GM21825 (cell line): ENCODE measurements around the gene ETFA.

Experiments used
- ATAC-seq: cut with Tn5 transposase; IDR thresholded peaks from one replicate; pipeline ENCODE4 v1.9.1; 2021; ENCODE audit warnings: mild to moderate bottlenecking, moderate library complexity; ENCODE audit not compliant: unreplicated experiment

ETFA gene

DNA sequence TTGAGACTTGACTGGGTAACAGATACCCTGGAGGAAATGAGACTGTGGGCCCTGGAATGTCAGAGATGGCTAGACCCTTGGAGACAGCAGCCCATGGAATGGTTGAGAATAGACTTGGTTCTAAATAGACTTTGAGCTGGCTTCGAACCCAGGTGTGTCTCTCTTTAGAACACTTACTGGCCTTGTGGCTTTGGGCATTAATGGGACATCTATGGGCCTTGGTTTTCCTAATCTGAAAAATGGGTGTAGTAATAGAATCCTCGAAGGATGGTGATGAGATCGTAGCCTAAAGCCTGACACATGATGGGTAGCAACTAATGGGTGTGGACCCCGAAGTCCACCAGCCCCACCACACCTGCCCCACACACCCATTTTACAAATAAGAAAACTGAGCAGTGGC lies 132.2 kb downstream of the ETFA start:
- ATAC-seq, result no peak

DNA sequence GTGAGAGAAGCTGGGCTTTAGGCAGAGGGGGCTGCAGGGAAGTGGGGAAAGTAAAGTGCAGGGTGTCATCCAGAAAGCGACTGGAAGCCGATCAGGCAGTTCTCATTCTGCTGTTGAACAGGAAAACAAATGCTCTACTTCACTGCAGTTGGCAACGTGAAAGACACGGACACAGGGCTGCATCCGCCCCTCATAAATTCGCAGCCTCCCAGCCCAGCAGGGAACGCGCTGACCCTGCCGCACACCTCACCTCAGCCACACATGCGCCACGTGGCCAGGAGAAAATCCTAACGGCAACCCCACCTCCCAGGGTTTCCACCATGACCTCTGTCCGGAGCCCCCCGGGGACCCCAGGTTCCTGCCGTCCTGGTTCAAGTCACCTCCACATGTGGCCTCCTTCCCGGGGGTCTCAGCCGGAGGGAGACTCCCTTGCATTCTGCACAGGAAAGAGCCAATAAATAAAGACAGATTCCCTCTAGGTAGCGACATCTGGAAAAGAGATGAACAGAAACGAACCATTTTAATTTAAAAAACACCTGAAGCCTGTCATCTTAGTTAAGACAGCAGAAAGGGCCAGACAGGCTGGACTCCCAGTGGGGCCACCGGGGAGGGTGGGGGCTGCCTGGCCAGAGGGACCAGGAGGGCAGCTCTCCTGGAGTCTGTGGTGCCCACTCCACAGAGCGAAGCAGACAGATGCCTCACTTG lies 132.8 kb downstream of the ETFA start:
- ATAC-seq, result no peak

- no peak for ATAC-seq
Observed at GRCh38 chr15:76177491-76178040, 133.7 kb downstream of the ETFA start.

GRCh38 chr15:76176487-76177085 lies 134.7 kb downstream of the ETFA start:
- no peak for ATAC-seq

DNA sequence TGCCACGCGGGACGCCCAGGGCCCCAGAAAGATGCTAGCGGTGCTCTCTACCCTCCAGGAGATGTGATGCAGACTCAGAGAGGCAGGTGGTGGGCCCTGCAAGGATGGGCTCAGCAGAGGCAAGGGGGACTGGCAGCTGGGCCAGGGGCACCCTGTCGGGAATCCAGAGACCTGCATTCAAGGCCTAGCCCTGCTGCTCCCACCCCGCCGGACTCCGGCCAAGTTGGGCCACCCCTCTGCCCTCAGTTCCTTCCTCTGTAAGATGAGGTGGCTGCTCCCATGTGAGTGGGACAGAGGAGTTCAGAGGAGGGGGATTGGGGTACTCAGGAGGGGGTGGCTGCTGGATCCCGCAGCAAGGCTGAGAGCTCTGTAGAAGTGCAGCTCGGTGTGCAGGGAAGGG lies 135.2 kb downstream of the ETFA start:
- ATAC-seq, result no peak

GRCh38 chr15:76175442-76175841 lies 135.8 kb downstream of the ETFA start:
- ATAC-seq, result no peak

DNA sequence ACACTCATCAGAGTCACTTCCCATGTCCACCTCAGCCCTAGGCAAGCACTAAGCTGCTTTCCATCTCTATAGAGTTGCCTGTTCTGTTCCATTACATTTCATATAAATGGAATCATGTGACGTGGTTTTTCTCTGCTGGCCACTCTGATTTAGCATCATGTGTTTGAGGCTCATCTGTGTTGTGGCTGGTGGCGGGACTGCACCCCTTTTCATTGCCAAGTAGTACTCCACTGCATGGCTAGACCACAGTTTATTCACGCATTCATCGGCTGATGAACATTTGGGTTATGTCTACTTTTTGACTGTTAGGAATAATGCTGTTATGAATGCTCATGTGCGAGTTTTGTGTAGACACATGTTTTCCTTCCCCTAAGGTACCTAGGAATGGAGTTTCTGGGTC lies 136.6 kb downstream of the ETFA start:
- no peak for ATAC-seq

DNA sequence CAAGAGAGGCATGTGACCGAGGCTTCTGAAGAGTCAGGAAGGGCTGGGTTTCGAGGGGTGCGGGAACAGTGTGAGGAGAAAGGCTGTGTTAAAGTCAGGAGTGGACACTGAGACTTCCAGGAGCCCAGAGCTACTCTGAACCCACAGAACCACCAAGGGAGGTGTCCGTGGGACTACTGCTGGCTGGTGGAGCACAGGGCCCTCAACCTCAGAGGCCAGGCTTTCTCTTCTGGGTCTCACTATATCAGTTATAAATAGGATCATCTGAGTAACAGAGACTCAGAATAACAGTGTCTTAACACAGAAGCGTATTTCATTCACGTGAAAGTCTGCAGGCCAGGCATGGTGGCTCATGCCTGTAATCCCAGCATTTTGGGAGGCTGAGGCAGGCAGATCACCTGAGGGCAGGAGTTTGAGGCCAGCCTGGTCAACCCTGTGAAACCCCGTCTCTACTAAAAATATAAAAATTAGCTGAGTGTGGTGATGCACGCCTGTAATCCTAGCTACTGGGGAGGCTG lies 137.9 kb downstream of the ETFA start:
- ATAC-seq, result no peak

DNA sequence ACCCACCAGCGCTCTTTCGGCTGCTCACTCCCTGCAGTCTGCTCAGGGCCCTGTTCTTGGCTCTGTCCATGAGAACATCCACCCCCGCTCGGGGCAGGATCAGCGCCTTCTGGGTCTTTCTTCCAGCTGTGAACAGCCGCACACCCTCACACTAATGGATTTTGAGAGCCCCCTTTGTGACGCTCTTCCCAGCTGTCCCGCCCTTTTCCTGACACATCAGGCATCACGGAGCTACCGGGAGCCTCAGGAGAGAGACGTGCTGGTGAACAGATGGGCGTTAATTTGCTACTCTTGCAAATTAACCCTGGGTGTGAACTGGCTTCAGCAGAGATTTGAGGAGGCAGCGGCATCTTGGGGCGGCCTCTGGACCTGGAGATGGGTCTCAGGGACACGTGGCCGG lies 138.5 kb downstream of the ETFA start:
- ATAC-seq, result no peak

GRCh38 chr15:76169911-76170800 lies 141.1 kb downstream of the ETFA start:
- ATAC-seq, result no peak

DNA sequence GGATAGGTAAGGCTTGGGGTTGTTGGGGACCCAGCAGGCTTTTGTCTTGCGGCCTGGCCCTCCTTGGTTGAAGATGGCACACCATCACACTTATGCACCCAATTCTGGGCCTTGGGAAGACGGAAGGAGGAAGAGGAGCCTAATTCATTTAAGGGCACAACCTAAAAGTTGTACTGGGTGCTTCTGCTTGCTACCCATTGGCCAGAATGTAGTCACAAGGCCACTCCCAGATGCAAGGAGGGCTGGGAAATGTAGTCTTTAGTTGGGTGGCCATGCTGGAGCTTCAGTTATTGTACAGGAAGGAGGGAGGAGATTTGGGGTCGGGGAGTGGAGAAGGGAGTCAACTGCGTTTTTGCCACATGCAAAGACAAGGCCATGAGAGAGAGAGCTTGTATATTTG lies 142.3 kb downstream of the ETFA start:
- ATAC-seq, result no peak

DNA sequence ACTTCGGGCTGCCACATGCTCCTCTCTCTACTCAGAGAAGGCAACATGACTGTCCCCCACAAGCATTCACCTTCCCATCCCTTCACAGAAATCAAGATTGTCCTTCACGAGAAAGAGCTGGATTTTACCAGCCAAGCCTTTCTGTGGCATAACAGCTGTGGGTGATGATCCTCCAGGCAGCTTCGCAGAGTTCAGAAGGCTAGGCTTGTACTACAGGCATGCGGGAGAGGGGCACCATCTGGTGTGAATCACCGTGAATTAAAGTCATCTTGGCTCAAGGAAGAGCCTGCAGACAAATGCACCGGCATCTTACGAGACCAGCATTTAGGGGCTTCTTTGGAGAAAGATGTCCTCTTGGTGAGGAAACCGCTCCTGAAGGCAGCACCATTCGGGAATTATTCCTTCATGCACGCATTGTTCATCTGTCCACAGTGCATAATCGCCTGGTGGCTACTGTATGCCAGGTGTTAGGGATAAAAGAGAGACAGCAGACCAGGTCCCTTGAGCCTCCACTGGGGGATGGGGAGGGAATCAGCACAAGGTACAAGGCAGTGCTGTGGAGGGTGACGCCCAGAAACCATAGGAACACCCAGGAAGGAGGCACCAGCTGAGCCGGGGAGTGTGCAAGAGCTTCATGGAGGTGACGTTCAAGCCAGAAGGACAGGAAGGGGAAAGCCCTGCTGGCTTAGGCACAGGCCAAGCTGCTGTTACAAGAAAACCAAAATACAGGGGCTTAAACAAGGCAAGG lies 142.9 kb downstream of the ETFA start:
- no peak for ATAC-seq

GRCh38 chr15:76165951-76166350 lies 145.3 kb downstream of the ETFA start:
- no peak for ATAC-seq
